ENCODE measurements around the gene SPSB3.

Gene SPSB3

DNA sequence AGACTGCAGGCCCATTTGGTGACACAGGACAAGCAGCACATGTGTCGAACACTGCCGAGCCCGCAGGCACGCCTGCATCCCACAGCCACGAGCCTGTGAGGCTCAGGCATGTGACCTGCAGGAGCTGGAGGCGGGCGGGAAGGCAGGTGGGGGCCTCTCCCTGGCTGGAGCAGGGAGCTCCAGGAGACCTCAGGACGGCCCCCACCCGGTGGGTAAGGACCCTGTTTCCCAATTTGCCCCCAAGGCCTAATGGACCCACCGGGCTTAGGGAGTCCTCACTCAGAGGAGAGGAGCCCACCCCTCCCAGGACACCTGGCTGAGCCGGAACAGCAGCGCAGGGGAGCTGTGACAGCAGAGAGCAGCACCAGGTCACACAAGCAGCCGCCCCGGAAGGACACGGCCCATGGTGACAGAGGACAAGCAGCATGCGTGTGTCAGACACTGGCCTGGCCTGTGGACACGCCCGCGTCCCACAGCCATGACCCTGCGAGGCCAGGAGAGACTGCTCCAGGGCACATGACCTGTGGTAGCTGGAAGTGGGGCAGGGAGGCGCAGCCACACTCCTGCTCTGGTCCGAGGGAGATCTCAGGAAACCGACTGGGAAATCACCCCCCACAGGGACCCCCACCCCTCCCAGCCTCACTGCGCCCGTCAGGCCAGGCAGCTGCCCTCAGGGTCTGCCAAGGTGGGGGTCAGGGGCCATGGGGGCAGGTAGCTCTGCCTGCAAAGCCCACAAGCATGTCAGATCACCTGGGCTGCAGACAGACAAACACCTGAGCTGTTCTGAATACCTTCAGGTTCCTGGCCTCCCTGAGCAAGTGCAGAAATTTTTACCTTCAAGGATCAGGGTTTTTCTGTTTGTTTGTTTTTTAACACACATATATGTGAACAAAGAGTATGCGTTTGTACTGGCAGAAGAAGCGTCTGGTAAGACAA lies 2.4 kb downstream of the SPSB3 start:
- Histone ChIP-seq H3K9me3 (ENCODE audit: control insufficient read depth, insufficient read depth, low read length) (no peaks in the 10 kb centered on the region), H3K4me3 (ENCODE audit: low read length) (no peak overlapping the region), H3K27me3 (ENCODE audit: control insufficient read depth, insufficient read depth, low read length) (no peaks in the 10 kb centered on the region), H3K36me3 (ENCODE audit: control insufficient read depth, insufficient read depth, low read length) (peaks cover 26% of the 10 kb centered on the region), H3K27ac (ENCODE audit: low read length) (no peak overlapping the region), H3K4me1 (ENCODE audit: control insufficient read depth, insufficient read depth, low read length) (no peaks in the 10 kb centered on the region)
- DNase-seq (ENCODE audit: low read depth, low spot score): no peak
- WGBS (ENCODE audit: insufficient coverage, insufficient read length): no CpG with 5 or more reads among the region's 27 CpGs

DNA sequence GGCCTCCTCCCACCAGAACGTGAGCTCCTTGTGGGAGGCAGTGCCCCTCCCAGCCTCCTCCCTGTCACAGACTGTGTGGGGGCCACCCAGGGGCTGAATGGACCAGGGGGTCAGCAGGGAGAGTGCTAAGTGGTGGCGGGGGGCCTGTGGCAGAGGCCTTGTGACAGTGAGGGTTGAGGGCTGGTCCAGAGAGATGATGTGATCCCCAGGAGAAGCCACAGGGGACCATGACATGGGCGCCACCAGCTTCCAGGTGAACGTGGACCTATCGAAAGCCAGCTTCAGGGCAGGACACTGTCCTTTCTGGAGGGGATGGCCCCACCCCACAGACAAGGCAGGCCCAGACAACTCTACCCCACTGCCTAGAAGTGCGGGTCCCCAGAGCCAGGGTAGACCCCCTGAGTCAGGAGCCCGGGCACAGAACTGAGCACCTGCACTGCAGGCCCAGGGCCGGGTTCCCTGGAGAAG lies 3.1 kb downstream of the SPSB3 start:
- Histone ChIP-seq H3K4me1 (ENCODE audit: control insufficient read depth, insufficient read depth, low read length) (no peaks in the 10 kb centered on the region; the same call in 1 of the 2 replicates), H3K36me3 (ENCODE audit: control insufficient read depth, insufficient read depth, low read length) (peaks cover 27% of the 10 kb centered on the region), H3K27ac (ENCODE audit: low read length) (no peak overlapping the region), H3K9me3 (ENCODE audit: control insufficient read depth, insufficient read depth, low read length) (no peaks in the 10 kb centered on the region), H3K4me3 (ENCODE audit: low read length) (no peak overlapping the region), H3K27me3 (ENCODE audit: control insufficient read depth, insufficient read depth, low read length) (no peaks in the 10 kb centered on the region)
- no CpG with 5 or more reads among the region's 8 CpGs for WGBS (ENCODE audit: insufficient coverage, insufficient read length)
- DNase-seq (ENCODE audit: low read depth, low spot score): no peak

DNA sequence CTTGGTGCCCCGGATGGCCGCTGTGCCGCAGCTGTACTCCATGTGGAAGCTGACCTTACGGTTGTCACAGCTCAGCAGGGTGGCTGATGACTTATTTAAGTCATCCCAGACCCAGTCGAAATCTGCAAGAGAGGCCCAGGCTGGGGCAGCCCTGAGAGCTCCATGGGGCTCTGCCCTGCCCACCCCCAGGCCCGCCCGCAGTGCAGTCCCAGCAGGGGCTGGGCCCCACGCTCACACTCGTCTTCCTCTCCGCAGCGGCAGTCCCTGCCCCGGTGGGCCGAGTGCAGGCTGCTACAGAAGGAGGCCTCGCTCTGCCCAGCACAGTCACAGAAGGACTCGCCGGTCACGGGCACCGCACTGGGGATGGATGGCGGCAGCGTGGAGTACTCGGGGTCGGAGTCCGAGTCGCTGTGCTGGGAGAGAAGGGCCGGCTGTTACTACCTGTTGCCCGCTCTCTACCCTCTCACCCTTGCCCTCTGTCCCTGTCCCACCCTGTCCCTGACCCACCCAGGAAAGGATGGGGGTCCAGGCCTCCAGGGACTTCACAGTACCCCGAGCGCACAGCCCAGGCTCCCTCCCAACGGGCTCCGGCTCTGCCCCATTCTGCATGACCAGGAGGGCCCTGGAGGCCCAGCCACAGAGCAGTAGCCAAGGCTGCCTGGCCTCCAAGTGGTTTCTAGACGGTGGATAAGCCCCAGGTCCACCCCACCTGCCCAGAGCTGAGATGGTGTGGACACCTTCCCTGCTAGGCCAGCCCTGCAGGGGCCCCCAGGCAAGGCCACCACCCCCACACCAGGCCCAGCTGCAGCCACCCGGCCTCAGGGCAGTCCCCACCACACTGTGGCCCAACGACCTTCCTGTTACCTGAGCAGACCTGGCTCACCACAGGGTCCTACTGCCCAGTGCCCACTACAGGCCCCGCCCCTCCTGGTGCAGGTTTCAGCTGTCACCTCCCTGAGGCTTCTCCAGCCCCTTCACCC lies 3.9 kb downstream of the SPSB3 start:
- Histone ChIP-seq H3K4me3 (ENCODE audit: low read length) (no peak overlapping the region), H3K27ac (ENCODE audit: low read length) (no peak overlapping the region), H3K27me3 (ENCODE audit: control insufficient read depth, insufficient read depth, low read length) (no peaks in the 10 kb centered on the region), H3K4me1 (ENCODE audit: control insufficient read depth, insufficient read depth, low read length) (peaks cover 2% of the 10 kb centered on the region; the same call in 1 of the 2 replicates), H3K9me3 (ENCODE audit: control insufficient read depth, insufficient read depth, low read length) (no peaks in the 10 kb centered on the region), H3K36me3 (ENCODE audit: control insufficient read depth, insufficient read depth, low read length) (peaks cover 27% of the 10 kb centered on the region)
- no peak for DNase-seq (ENCODE audit: low read depth, low spot score)
- no CpG with 5 or more reads among the region's 34 CpGs for WGBS (ENCODE audit: insufficient coverage, insufficient read length)

DNA sequence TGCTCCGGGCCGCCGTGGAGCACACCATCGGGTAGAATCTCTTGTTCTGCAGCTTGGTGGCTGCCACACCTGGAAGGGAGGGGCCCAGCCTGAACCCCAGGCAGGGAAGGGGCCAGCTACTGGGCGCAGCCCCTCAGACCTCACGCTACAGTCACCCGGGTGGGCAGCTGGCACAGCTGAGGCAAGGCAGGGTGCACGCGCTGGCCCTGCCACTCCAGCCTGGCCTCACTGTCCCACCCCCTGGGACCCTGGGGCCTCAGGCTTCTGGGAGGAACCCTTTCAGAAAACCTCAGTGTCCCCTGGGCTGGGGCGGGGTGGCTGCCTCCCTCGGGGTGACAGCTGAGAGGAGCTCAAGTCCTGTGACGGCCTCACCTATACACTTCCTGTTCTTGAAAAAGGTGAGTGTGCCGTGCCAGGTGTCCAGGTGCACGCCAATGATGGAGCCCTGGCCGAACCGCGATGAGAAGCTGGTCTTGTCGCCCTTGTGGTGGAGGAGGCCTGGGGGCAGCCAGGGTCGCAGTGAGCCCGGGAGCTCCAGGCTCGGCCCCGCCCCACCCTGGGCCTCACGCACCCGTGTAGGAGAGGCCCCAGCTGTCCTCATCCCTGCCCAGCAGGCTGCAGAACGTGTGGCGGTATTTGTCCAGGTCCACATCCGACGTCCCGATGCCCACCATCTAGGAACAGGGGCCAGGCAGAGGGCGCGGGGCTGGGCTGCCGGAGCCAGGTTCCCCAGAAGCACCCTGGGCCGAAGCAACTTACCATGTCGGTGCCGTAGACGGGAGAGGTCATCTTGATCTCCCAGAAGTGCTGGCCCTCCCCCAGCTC lies 4.8 kb downstream of the SPSB3 start:
- DNase-seq (ENCODE audit: low read depth, low spot score): no peak
- WGBS (ENCODE audit: insufficient coverage, insufficient read length): no CpG with 5 or more reads among the region's 36 CpGs
- H3K4me1 ChIP-seq (ENCODE audit: control insufficient read depth, insufficient read depth, low read length): peaks cover 2% of the 10 kb centered on the region; the same call in 1 of the 2 replicates
- H3K36me3 ChIP-seq (ENCODE audit: control insufficient read depth, insufficient read depth, low read length): peaks cover 27% of the 10 kb centered on the region
- H3K27me3 ChIP-seq (ENCODE audit: control insufficient read depth, insufficient read depth, low read length): no peaks in the 10 kb centered on the region
- no peaks in the 10 kb centered on the region for H3K9me3 ChIP-seq (ENCODE audit: control insufficient read depth, insufficient read depth, low read length)
- H3K27ac ChIP-seq (ENCODE audit: low read length): no peak overlapping the region
- no peak overlapping the region for H3K4me3 ChIP-seq (ENCODE audit: low read length)

DNA sequence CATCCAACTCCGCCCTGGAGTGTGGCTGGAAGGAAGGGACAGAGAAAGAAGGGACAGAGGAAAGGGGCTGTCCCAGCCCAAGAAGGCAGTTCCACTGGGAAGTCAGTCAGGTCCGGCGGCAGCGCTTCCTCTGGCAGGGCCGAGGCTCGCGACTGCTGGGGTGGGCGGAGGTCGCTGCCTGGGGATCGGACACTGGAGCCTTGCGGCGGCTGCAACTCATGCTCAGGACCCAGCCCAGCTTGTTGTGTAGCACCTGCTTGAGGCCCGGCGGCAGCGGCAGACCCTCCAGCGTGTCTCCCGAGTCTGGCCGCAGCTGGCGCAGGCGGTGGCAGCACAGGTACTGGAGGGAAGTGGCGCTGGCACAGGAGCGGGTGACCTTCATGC lies 5.4 kb downstream of the SPSB3 start:
- Histone ChIP-seq H3K27me3 (ENCODE audit: control insufficient read depth, insufficient read depth, low read length) (no peaks in the 10 kb centered on the region), H3K4me3 (ENCODE audit: low read length) (no peak overlapping the region), H3K9me3 (ENCODE audit: control insufficient read depth, insufficient read depth, low read length) (no peaks in the 10 kb centered on the region), H3K36me3 (ENCODE audit: control insufficient read depth, insufficient read depth, low read length) (peaks cover 27% of the 10 kb centered on the region), H3K27ac (ENCODE audit: low read length) (no peak overlapping the region), H3K4me1 (ENCODE audit: control insufficient read depth, insufficient read depth, low read length) (peaks cover 2% of the 10 kb centered on the region; the same call in 1 of the 2 replicates)
- no CpG with 5 or more reads among the region's 22 CpGs for WGBS (ENCODE audit: insufficient coverage, insufficient read length)
- DNase-seq (ENCODE audit: low read depth, low spot score): no peak

DNA sequence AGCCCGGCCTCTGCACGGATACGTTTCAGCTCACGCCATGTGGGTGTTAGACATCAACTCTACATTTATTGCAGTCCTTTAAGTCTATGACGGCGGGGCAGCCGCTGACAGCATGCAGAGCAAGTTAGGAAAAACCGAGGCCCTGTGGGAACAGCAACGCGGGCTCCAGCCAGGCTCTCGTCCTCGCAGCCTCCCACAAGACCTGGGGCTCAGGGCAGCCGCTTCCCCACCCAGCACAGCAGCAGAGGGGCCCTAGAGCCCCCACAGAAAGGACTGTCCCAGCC lies 5.8 kb downstream of the SPSB3 start:
- WGBS (ENCODE audit: insufficient coverage, insufficient read length): no CpG with 5 or more reads among the region's 13 CpGs
- H3K27me3 ChIP-seq (ENCODE audit: control insufficient read depth, insufficient read depth, low read length): no peaks in the 10 kb centered on the region
- H3K27ac ChIP-seq (ENCODE audit: low read length): no peak overlapping the region
- peaks cover 27% of the 10 kb centered on the region for H3K36me3 ChIP-seq (ENCODE audit: control insufficient read depth, insufficient read depth, low read length)
- no peak for DNase-seq (ENCODE audit: low read depth, low spot score)
- H3K9me3 ChIP-seq (ENCODE audit: control insufficient read depth, insufficient read depth, low read length): no peaks in the 10 kb centered on the region
- H3K4me1 ChIP-seq (ENCODE audit: control insufficient read depth, insufficient read depth, low read length): peaks cover 2% of the 10 kb centered on the region; the same call in 1 of the 2 replicates
- no peak overlapping the region for H3K4me3 ChIP-seq (ENCODE audit: low read length)

DNA sequence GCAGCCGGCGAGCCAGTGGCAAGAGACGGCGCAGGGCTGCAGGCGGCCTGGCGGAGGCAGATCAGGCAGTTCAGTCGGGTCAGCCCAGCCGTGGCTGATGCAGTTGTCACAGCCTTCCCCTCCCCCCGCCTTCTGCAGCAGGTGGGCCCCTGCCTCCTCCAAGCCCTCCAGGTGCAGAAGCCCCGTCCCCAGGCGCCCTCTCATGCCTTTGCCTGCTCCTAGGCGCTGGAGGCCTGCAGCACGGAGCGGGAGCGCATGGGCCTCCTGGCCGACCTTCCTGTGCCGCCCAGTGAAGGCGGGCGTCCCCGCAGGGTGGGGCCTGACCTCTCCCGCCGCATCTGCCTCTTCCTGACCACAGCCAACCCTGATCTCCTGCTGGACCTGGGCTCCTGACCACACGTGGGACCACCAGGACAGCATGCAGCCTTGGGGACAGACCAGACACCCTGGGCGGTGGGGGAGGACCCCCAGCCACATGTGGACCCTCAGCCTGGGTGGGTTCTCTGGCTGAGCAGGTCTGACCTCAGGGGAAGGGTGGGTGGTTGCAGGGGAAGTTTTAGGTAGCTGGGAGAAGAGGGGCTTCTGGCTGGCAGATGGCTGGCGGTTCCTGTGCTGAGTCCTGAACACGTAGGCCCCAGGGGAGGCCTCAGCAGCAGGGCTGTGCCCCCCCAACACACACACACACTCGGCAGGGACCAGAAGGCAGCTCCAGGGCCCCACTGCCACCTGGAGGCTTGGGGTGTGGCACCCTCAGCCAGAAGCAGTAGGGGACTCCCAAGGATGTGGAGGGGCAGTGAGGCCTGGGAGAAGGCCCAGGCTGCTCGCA lies 6.3 kb downstream of the SPSB3 start:
- Histone ChIP-seq H3K4me3 (ENCODE audit: low read length) (no peak overlapping the region), H3K36me3 (ENCODE audit: control insufficient read depth, insufficient read depth, low read length) (peaks cover 27% of the 10 kb centered on the region), H3K27ac (ENCODE audit: low read length) (no peak overlapping the region), H3K27me3 (ENCODE audit: control insufficient read depth, insufficient read depth, low read length) (no peaks in the 10 kb centered on the region), H3K4me1 (ENCODE audit: control insufficient read depth, insufficient read depth, low read length) (peaks cover 2% of the 10 kb centered on the region; the same call in 1 of the 2 replicates), H3K9me3 (ENCODE audit: control insufficient read depth, insufficient read depth, low read length) (no peaks in the 10 kb centered on the region)
- no CpG with 5 or more reads among the region's 28 CpGs for WGBS (ENCODE audit: insufficient coverage, insufficient read length)
- DNase-seq (ENCODE audit: low read depth, low spot score): no peak

DNA sequence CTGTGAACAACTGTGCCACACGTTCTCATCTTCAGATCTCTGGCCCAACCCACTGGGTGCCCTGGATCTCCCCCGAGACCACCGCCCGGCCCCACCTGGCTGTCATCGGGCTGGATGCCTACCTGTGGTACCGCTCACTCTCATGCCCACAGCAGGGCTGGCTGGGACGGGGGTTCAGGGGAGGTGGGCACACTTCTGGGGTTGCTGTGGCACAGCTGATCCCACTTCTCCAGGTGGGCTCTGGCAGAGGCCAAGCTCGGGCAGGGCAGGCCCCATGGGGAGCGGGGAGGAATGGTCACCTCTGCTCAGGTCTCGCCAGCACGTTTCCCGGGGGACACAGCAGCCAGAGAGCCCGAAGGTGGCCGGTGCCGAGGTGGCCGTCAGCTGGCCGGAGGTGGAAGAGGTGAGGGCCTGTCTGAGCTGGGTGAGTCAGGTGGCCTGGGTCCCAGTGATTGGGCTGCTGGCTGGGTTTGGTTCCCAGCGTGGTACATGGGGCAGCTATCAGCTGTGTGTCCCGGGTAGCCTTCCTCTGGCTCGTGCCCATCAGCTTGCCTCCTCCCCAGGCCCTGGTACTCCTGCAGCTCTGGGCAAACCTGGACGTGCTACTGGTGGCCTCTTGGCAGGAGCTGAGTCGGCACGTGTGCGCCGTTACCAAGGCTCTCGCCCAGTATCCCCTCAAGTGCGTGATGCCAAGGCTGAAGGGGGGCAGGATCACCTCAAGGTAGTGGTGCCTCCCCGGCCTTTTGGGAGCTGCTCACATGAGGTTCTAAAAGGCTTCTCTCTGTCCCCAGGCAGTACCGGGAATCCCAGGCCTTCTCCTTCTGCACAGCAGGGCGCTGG lies 7.1 kb downstream of the SPSB3 start:
- H3K27me3 ChIP-seq (ENCODE audit: control insufficient read depth, insufficient read depth, low read length): no peaks in the 10 kb centered on the region
- H3K4me3 ChIP-seq (ENCODE audit: low read length): no peak overlapping the region
- no CpG with 5 or more reads among the region's 30 CpGs for WGBS (ENCODE audit: insufficient coverage, insufficient read length)
- peaks cover 27% of the 10 kb centered on the region for H3K36me3 ChIP-seq (ENCODE audit: control insufficient read depth, insufficient read depth, low read length)
- no peak for DNase-seq (ENCODE audit: low read depth, low spot score)
- H3K4me1 ChIP-seq (ENCODE audit: control insufficient read depth, insufficient read depth, low read length): peaks cover 2% of the 10 kb centered on the region; the same call in 1 of the 2 replicates
- no peak overlapping the region for H3K27ac ChIP-seq (ENCODE audit: low read length)
- no peaks in the 10 kb centered on the region for H3K9me3 ChIP-seq (ENCODE audit: control insufficient read depth, insufficient read depth, low read length)

DNA sequence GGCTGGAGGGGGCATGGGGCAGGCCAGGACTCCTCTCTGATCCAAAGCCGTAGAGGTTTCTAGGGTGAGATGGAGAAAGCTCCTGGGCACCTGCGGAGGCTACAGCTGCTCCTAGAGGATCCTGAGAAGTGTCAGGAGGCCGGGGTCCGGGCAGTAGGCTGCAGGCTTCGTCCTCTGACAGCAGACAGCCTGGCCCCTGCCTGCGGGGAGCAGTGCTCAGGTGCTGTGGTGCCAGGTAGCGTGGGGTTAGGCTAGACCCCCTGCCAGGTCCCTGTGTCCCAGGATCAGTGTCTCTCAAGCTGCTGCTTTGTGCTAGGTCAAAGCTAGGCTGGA lies 8.0 kb downstream of the SPSB3 start:
- WGBS (ENCODE audit: insufficient coverage, insufficient read length): no CpG with 5 or more reads among the region's 7 CpGs
- no peak for DNase-seq (ENCODE audit: low read depth, low spot score)
- Histone ChIP-seq H3K9me3 (ENCODE audit: control insufficient read depth, insufficient read depth, low read length) (no peaks in the 10 kb centered on the region), H3K27me3 (ENCODE audit: control insufficient read depth, insufficient read depth, low read length) (no peaks in the 10 kb centered on the region), H3K4me1 (ENCODE audit: control insufficient read depth, insufficient read depth, low read length) (peaks cover 2% of the 10 kb centered on the region), H3K36me3 (ENCODE audit: control insufficient read depth, insufficient read depth, low read length) (peaks cover 22% of the 10 kb centered on the region), H3K4me3 (ENCODE audit: low read length) (no peak overlapping the region), H3K27ac (ENCODE audit: low read length) (no peak overlapping the region)
